KG1 (cell line): ENCODE data around the gene PSMB4.
"Not testable (repeated sequence)": the region's sequence is repeated elsewhere in the genome, so short reads cannot be mapped to it uniquely, and the experiment has no call there.

ENCODE experiments used
- DNase-seq: peaks from one replicate; lab custom pipeline; 2025; lab: John Stamatoyannopoulos, UW

The PSMB4 gene

DNA sequence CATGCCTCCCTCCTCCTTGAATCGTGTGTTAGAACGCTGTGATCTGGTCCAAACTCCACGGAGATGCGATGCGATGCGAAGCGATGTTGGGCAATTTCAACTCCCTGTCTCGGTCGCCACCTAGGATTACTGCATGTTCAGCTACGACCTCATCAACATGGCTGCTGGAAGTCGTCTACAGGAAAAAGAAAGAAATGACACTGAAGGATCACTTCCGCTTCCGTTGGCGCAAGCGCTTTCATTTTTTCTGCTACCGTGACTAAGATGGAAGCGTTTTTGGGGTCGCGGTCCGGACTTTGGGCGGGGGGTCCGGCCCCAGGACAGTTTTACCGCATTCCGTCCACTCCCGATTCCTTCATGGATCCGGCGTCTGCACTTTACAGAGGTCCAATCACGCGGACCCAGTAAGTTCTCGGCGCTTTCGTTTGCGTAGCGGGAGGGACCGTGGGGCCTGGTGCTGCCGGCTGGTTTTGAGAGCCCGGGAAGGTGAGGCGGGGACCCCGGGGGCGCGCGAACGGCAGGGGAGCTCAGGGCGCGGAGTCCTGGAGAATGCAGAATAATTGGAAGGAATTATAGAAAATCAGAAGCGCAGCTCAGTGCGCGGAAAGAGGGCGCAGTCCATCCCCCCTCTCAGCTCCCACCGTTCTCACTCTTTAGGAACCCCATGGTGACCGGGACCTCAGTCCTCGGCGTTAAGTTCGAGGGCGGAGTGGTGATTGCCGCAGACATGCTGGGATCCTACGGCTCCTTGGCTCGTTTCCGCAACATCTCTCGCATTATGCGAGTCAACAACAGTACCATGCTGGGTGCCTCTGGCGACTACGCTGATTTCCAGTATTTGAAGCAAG lies at the start of gene PSMB4:
TSS of gene PSMB4 (plus strand) at position 250 of the 848 bp plus-strand sequence. CDS start at position 265, 15 bp downstream.
- peak; percentile 75 for DNase-seq

DNA sequence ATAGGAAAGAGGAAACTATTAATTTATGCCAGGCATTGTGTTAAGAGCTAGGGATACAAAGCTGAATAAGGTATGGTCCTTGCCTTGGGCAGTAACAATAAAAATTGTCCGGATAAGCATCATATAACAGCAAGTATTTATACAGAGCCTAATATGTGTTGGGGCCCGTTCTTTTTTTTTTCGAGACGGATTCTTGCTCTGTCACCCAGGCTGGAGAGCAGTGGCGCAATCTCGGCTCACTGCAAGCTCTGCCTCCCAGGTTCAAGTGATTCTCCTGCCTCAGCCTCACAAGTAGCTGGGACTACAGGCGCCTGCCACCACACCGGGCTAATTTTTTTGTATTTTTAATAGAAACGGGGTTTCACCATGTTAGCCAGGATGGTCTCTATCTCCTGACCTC lies 49.0 kb upstream of the PSMB4 start:
- not testable (repeated sequence) for DNase-seq

DNA sequence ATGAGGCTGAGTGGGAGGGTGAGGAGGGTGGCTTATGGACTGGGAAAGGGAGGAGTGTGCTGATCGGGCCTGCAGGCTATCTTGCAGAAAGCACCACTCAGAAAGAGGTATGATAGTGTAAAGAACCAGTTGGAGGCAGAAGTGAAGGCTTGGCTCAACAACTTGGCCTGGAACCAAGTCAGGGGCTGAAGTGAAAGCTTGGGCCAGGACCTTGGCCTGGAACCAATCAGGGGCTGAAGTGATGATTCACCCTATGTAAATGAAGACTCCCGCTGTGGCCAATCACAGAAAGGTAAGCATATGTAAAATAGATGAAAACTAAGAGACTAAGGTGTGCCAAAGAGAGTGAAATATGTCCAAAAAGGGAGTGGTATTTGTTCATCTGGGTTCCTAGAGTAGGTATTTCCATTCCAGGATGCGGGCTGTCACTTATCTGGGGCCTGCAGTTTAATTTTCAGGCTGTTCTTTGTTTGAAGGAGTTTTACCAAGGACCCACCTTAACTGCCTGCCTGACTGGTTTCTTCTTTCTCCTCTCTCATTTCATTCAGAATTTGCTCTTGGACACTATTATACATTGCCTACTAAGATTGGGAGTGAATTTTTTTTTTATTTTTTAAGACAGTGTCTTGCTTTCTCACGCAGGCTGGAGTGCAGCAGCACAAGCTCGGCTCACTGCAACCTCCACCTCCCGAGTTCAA lies 47.2 kb upstream of the PSMB4 start:
- DNase-seq, result no peak

DNA sequence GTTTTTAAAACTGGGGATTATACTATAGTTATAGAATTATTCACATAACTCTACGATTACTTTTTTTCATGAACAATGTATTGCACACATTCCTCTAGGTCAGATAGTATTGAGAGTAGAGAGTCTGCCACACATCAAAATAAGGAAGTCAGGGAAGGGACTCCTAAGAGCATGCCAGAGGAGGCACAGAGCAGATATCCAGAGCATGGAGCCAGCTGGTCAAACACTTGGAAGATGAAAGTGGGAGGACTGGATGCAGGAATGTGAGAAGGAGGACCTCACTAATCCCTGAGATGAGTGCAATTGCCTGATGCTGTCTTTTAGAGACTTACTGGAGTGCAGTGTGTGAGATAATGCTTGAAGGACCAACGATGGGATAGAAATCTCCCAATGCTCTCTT lies 42.7 kb upstream of the PSMB4 start:
- DNase-seq, result no peak

DNA sequence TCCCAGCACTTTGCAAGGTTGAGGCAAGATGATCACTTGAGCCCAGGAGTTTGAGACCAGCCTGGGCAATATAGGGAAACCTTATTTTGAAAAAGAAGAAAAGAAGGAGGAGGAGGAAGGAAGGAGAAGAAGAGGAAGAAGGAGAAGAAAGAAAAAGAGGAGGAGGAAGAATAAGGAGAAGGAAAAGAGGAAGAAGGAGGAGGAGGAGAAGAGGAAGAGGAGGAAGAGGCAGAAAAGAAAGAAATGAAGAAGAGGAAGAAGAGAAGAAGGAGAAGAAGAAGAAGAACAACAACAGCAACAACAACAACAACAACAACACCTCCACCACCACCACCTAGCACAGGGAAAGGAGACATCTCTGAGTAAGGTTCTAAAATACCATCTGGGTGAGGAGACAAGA lies 37.5 kb upstream of the PSMB4 start:
- no peak for DNase-seq

DNA sequence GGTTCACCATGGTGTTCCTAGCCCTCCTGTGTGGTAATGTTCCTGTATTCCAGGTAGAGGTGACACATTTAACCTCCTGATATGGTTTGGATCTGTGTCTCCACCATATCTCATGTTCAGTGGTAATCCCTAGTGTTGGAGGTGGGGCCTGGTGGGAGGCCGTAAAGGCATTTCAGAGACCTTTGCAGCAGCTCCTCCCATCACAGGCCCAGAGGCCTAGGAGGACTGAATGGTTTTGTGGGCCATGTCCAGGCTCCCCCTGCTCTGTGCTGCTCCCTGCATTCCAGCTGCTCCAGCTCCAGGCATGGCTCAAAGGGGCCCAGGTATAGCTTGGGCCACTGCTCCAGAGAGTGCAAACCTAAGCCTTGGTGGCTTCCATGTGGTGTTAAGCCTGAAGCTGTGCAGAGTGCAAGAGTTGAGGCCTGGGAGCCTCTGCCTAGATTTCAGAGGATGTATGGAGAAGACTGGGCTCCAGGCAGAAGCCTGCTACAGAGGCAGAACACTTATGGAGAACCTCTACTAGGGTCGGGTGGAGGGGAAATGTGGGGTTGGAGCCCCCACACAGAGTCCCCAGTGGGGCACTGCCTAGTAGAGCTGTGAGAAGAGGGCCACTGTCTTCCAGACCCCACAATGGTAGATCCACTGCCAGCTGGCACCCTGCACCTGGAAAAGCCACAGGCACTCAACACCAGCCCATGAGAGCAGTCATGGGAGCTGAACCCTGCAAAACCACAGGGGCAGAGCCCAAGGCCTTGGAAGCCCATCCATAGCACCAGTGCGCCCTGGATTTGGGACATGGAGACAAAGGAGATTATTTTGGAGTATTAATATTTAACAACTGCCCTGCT lies 36.8 kb upstream of the PSMB4 start:
- DNase-seq, result no peak

DNA sequence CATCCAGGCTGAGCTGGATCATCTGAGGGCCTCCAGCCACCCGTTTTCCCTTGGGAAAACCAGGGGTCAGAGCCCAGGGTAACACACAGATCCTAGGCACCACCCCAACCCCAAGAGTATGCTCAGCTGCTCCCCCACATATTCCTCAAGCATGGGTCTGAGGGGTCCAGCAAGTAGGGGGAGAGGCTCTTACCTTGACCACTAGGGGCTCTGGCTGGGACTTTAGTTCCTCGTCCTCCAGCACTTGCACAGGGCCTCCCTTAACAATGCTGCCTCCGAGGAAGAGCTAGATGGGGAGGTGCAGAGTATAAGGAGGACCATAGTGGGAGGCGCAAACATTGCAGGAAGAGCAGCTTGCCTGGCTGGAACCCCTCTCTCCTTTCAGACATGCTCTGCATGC lies 34.4 kb upstream of the PSMB4 start:
- no peak for DNase-seq

DNA sequence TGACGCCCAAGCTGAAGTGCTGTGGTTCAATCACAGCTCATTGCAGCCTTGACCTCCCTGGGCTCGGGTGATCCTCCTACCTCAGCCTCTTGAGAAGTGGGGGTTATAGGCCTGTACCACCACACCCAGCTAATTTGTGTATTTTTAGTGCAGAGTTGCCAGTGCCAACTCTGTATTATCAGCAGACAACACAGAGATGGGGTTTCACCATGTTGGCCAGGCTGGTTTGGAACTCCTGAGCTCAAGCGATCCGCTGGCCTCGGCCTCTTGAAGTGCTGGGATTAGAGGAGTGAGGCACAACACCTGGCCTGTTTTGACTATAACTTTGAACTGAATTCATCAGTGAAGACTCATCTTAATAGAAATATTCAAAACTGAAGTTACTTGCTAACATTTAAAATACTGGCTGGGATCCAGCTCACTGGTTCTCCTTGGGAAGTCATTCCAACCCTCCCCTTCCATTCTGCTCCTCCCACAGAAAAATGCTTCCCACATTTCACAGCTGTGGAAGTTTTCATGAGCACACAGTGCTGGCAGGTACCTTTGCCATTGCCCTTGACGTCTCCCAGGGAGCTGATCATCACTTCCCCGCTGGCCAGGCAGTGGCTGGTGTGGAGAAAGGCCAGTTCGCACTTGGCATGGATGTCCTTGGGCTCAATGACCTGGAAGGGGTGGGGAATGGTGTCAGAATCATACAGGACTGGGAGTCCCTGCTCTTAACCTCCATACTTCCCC lies 31.5 kb upstream of the PSMB4 start:
- no peak for DNase-seq

DNA sequence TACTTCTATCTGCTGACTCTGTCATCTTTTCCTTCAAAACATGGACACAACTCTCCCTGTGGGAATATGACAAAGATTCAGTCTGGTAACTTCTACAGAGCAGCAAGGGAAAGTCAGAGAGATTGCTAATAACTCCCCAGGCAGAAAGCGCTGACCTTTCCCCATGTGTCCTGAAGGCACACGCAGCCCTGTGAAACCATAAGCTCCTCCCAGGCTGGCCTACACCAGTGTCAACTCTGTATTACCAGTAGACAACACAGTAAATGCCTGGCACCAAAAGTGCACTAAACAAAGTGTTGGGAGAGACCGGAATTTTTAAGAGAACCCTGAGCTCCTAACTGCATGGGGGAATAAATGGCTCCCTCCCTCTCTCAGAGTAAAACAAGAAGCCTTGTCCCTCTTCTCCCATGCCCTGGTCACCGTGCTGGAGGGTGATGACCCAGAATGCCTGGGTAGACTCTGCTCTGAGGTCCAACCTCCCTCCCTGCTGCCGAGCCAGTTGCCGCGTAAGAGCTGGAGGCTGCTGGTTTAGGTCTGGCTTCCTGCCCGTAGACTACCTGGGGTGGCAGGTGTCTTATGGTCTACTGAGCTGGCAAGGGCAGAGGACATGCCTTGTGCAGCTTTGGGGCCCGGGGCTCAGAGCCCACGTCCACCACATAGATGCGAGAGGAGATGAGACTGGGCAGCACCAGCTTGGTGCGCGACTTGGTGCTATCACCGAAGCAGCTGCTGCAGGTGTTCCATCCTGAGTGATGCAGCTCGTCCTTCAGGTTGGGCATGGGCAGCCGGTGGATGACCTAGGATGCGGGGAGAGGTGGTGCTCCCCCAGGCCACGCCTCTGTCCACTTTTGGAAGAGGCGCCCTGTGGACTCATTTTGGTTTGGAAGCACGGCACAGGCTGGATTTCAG lies 30.7 kb upstream of the PSMB4 start:
- DNase-seq, result no peak

DNA sequence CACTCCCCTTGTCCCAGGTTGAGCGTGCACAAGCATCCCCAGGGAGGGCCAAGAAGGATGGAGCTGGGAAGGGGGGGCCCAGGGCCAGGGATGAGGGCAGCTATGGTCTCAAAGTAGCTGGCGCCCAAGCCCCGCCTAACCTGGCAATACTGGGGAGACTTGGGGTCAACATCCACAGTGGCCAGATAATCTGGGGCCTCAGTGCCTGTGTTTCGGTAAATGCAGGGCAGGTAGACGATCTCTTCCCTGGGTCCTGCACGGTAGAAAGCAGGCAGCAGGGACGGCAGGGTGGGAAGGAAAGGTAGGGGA lies 30.1 kb upstream of the PSMB4 start:
- DNase-seq, result no peak

DNA sequence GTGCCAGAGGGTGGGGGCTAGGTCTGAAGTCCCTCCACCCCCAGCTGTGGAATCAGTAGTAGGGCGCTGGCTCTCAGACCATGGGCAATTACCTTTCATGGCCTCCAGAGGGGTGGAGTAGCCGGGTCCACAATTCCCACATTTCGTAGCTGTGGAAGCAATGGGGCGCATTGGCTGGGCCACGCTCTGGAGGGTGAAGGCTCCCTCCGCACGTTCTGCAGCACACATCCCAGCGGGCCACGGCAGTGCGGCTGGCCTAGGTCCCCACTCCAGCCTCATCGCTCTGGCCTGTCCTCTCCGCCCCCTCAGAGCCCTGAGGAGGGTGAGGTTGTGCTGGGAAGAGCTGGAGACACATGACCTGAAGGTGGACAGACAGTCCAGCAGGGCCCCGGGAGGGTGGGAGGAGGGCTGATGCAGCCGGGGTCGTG lies 29.7 kb upstream of the PSMB4 start:
- no peak for DNase-seq

DNA sequence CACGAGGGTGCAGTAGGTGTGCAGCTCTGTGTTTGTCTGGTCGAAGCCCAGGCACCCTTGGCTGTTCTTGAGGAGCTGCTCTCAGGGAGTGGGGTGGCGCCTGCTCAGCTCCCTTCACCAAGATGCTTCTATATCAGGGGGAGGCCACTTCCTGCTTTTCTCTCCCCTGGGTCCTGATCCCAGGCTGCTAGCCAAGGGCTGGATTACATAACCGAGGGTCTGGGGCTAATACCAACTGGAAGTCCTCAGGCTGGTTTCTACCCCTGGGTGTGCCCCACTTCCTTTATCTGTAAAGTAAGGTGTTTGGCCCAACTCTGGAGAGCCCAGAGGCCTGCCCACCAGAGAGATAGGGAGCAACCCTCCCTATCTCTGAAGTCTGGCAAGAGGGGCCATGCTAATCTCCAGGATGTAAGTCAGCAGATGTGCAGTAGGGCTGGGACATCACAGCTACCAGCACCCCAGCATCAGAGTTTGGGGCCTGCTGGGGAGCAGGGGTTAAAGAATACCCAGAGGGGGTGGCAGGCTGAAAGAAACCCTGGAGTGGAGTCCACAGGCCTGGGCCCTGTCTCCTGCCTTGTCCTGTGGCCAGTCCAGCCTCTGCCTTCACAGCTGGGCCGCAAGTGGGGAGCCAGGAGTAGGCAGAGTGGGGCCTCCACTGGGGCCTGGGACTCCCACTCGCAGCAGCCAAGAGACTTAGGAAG lies 29.0 kb upstream of the PSMB4 start:
- DNase-seq, result no peak

DNA sequence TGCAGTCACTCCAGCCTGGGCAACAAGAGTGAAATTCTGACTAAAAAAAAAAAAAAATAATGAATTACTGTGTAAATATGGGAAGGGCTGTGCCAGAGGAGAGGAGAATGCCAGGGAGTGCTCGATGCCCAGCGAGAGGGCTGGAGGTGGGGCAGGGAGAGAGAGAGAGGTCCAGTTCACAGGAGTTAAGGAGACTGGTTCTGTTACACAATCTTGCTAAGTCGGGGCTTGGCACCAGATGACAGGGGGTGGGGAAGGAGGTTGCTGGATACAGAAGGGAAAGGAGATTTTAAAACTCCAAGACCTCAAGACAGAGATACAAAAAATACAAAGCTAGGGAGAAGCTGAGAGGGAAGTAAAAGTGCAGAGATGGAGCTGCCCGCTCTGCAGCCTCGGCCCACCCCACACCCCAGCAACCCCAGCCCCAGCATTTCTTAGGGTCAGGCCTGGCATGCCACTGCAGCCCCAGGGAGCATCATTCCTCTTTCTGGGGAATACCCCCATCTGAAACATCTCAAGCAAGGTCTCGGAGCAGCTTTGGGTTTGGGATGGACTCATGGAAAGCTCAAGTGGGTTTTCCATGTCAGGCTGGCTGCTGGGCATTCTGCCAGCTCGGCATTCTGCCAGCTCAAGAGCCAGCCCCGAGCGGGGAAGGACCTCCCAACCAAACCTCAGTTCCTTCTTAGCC lies 27.9 kb upstream of the PSMB4 start:
- DNase-seq, result no peak

DNA sequence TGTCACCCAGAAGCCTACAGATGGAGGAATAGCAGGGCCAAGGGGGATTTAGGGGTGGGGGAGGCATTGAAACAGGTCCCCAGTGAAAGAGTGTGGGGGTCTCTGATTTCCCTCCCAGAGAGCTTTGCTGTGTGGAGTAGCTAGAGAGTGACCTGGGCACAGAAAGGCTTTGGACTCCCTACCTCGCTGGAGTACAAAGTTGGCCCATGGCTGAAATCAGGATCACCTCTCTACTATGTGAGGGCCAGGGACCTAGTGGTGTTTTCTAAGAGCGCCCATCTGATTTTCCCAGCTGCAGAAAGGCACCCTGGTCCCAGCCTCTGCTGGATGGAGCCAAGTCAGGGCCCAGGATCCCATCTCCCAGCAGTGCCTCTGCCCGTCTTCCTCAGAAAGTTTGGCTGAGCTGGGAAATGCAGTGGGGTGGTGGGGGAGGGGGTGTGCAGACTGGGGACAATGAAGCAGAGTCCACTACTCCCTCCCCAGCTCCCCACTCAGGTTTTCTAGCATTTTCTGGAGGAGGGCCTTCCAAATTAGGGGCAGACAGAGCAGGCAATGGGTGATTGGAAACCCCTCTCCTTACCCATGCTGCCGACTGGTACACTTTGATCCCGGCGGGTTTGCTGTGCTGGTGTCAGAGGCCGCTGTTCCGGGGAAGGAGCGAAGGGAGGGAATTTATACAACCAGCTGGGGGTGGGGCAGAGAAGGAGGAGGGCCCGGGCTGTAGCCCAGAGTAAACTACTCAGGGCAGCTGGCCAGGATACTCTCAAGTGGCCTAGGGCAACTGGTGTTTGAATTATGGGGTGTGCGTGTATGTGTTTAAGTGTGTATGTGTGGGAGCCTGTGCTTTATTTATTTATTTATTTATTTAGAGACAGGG lies 27.1 kb upstream of the PSMB4 start, which contains the start of gene SELENBP1:
TSS of gene SELENBP1 (minus strand) at position 648 of the 877 bp plus-strand sequence. CDS start at position 584, 64 bp downstream.
- no peak for DNase-seq

DNA sequence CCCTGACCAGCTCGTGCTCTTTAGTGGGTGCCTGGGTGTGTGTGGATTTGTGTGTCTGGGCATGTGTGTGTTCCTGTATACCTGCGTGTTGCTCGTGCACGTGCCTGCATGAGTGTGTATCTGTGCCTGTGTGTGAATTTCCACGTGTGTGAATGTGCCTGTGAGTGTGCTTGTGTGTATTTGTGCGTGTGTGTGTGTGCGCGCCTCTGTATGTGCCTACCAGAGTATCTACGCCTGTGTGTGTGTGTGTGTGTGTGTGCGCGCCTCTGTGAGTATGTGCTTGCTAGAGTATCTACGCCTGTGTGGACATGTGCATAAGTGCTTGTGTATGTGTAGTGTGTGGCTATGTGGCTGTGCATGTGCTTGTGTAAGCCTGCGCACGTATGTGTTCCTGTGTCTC lies 26.2 kb upstream of the PSMB4 start:
- DNase-seq, result no peak

DNA sequence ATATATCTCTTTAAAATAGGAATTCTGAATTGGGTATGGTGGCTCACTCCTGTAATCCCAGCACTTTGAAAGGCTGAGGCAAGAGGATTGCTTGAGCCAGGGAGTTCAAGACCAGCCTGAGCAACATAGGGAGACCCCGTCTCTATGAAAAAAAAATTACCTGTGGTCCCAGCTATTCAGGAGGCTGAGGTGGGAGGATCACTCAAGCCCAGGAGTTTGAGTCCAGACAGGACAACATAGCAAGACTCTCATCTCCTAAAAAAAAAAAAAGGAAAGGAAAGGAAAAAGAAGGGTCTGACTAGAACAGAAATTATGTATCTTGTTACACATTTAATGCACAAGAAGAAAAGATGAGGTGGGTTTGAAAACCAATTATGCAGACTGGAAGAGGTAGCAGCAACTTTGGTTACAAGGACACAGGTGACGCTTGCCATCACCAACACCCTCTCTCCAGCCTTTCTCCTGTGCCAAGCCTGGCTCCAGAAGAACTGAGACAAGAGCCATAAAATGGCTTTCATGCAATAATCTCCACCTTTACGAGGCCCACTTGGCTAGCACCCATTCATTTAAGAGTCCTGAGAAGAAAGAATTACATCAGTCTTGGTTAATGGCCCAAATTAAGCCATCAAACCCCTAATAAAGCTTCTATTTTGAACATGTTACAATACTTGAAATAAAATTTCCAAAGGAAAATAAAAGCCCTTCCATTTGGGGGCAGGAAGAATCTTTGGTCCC lies 22.1 kb upstream of the PSMB4 start:
- no peak for DNase-seq

DNA sequence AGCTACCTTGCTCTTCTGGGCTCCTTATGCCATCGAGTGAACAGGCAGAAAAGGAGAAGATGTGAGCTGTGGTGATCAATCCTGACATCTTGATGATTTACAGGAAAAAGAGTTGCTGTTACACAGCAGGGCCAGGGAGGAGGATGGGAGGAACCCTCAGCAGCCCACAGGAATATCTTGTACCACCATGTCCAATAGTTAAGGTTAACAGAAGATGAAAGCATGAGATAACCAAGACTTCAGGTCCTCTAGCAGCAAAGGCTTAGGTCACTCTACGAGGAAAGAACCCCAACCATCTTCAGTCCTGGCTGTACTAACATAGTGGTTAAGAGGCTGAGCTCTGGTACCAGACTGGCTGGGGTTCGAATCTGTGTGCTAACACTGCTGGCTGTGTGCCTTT lies 14.8 kb upstream of the PSMB4 start:
- no peak for DNase-seq

DNA sequence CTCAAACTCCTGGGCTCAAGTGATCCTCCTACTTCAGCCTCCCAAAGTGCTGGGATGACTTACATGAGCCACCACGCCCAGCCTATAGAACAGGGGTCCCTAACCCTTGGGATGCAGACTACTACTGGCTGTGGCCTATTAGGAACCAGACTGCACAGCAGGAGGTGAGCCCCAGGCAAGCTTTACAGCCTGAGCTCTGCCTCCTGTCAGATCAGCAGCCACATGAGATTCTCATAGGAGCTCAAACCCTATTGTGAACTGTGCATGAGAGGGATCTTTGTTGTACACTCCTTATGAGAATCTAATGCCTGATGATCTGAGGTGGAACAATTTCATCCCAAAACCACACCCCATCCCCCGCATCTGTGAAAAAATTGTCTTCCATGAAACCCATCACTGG lies 13.4 kb upstream of the PSMB4 start:
- no peak for DNase-seq
